Liver (tissue), 9 donors: ENCODE data around the gene TMEM132E. TPM values are rescaled to one million over a fixed set of nuclear protein-coding genes. Genes with fewer than 3 reads are reported as not detected.

Source experiments
- DNase-seq: peaks from one replicate; pipeline ENCODE4 v3.0.0-alpha.2; 2017; ENCODE audit warnings: low spot score
- H3K27ac ChIP-seq, 2 donors: one replicate each; pipeline ENCODE4 v1.7.0; 2013; ENCODE audit warnings: inconsistent platforms in 2 of 2, low read length in 2 of 2, control low read depth in 1 of 2, low read depth in 1 of 2, mild to moderate bottlenecking in 1 of 2
- H3K27me3 ChIP-seq, 4 donors: one replicate each; pipeline versions ENCODE4 v1.6.1 to v1.7.0; 2013; ENCODE audit warnings: low read length in 3 of 4, inconsistent platforms in 1 of 4, mild to moderate bottlenecking in 1 of 4, moderate library complexity in 1 of 4; ENCODE audit not compliant: control insufficient read depth in 4 of 4, insufficient read depth in 4 of 4
- H3K36me3 ChIP-seq, 4 donors: one replicate each; pipeline versions ENCODE4 v1.6.1 to v1.7.0; 2013; ENCODE audit warnings: low read length in 3 of 4, mild to moderate bottlenecking in 3 of 4, low read depth in 1 of 4, moderate library complexity in 1 of 4; ENCODE audit not compliant: control insufficient read depth in 4 of 4, insufficient read depth in 3 of 4
- H3K4me1 ChIP-seq, 4 donors: one replicate each; pipeline versions ENCODE4 v1.6.1 to v1.7.0; 2013; ENCODE audit warnings: low read length in 3 of 4, mild to moderate bottlenecking in 3 of 4, moderate library complexity in 1 of 4; ENCODE audit not compliant: control insufficient read depth in 4 of 4, insufficient read depth in 4 of 4
- H3K4me3 ChIP-seq, 3 donors: one replicate each; pipeline versions ENCODE4 v1.6.1 to v1.7.0; 2013; ENCODE audit warnings: low read length in 3 of 3, control low read depth in 1 of 3, low read depth in 1 of 3, mild to moderate bottlenecking in 1 of 3
- H3K9ac ChIP-seq, 2 donors: one replicate each; pipeline ENCODE4 v1.7.0; 2013; ENCODE audit warnings: low read length in 2 of 2, mild to moderate bottlenecking in 2 of 2, moderate library complexity in 2 of 2, control low read depth in 1 of 2, low read depth in 1 of 2
- H3K9me3 ChIP-seq, 4 donors: one replicate each; pipeline versions ENCODE4 v1.6.1 to v1.7.0; 2013; ENCODE audit warnings: low read length in 3 of 4; ENCODE audit not compliant: control insufficient read depth in 4 of 4
- CTCF ChIP-seq: fragments of 150-350 bp; IDR thresholded peaks from 2 replicates; pipeline ENCODE4 v1.5.1; 2017; ENCODE audit warnings: improper control_type of control experiment, low read depth, low read length; ENCODE audit not compliant: missing input control
- EGR1 ChIP-seq, 2 donors: IDR thresholded peaks; 2 replicates each; pipeline ENCODE4 v1.6.1; 2016 to 2018; ENCODE audit warnings: antibody characterized with exemption in 2 of 2, low read depth in 2 of 2
- FOXA1 ChIP-seq: IDR thresholded peaks from 2 replicates; pipeline ENCODE4 v1.6.1; 2016; ENCODE audit warnings: antibody characterized with exemption
- GABPA ChIP-seq, 2 donors: IDR thresholded peaks in 1 of 2; conservative IDR thresholded peaks in 1 of 2; 2 replicates each; pipeline ENCODE4 v1.6.1; 2016; ENCODE audit warnings: antibody characterized with exemption in 2 of 2, mild to moderate bottlenecking in 1 of 2, moderate library complexity in 1 of 2
- HNF4G ChIP-seq: IDR thresholded peaks from 2 replicates; pipeline ENCODE4 v1.6.1; 2016; ENCODE audit warnings: antibody characterized with exemption
- JUND ChIP-seq, 2 donors: IDR thresholded peaks; 2 replicates each; pipeline ENCODE4 v1.6.1; 2016; ENCODE audit warnings: antibody characterized with exemption in 2 of 2
- NR2F2 ChIP-seq: IDR thresholded peaks from 2 replicates; pipeline ENCODE4 v1.6.1; 2016; ENCODE audit warnings: antibody characterized with exemption
- RAD21 ChIP-seq, 2 donors: IDR thresholded peaks; 2 replicates each; pipeline ENCODE4 v1.6.1; 2016; ENCODE audit warnings: antibody characterized with exemption in 2 of 2, mild to moderate bottlenecking in 2 of 2
- SP1 ChIP-seq: IDR thresholded peaks from 2 replicates; pipeline ENCODE4 v1.6.1; 2018; ENCODE audit warnings: antibody characterized with exemption, mild to moderate bottlenecking
- ZBTB33 ChIP-seq: IDR thresholded peaks from 2 replicates; pipeline ENCODE4 v1.6.1; 2016; ENCODE audit warnings: antibody characterized with exemption
- WGBS: extraction: QIAGEN DNeasy Blood & Tissue Kit; methylation state at CpG from one replicate; pipeline ENCODE4 v1.1.7; 2013; 5-methylcytosine and 5-hydroxymethylcytosine counted together
- polyA plus RNA-seq, 2 donors: library from polyadenylated mRNA; stranded (reverse) in 1 of 2; unstranded in 1 of 2; fragments of 200-250 nt in 1 of 2; fragments of >200 nt in 1 of 2; fragmentation: Nextera tagmentation in 1 of 2; extraction: Ambion mirVana in 1 of 2; gene quantifications; one replicate each; pipeline versions ENCODE4 v1.2.1 to v1.2.3, GENCODE V29; 2013 to 2015
- total RNA-seq, 2 donors: library from RNA; depleted of rRNA; stranded (reverse); fragments of >200 nt; gene quantifications; one replicate each; pipeline ENCODE4 v1.2.3, GENCODE V29; 2014
- TF ChIP-seq, protein P1 (sequence below): IDR thresholded peaks from 2 replicates; pipeline ENCODE4 v1.6.1; 2016; ENCODE audit warnings: antibody characterized with exemption
- TF ChIP-seq, protein P2 (sequence below): IDR thresholded peaks from 2 replicates; pipeline ENCODE4 v1.6.1; 2016; ENCODE audit warnings: antibody characterized with exemption
- donor health status: healthy.
- donor health status: healthy.
- donor health status: healthy.
- donor health status: healthy.
- donor health status: healthy.

Gene TMEM132E
- total and polyA plus RNA-seq, 4 donors, result 0.25 to 1.2 (median 0.46) TPM; not detected in 1

- WGBS, result 66% methylated on average over 2 of the region's 2 CpGs
- TF ChIP-seq NR2F2, result no peak
- no peak for TF ChIP-seq RAD21 (IDR thresholded peaks at IDR 0.05)
- TF ChIP-seq FOXA1, result no peak
- TF ChIP-seq JUND (IDR thresholded peaks at IDR 0.05), result no peak
- no peak for TF ChIP-seq EGR1 (IDR thresholded peaks at IDR 0.05; ENCODE audit: low read depth in 2 of 2)
- Histone ChIP-seq H3K4me1 (no peaks in the 10 kb centered on the region), H3K36me3 (no peaks in the 10 kb centered on the region), H3K4me3 (no peak overlapping the region), H3K9ac (no peak overlapping the region), H3K9me3 (no peaks in the 10 kb centered on the region), H3K27me3 (peaks cover 0 to 2% (median 0%) of the 10 kb centered on the region in 4 donors), H3K27ac (no peak overlapping the region)
- DNase-seq, result peak; percentile 2
These were observed 96.2 kb downstream of the TMEM132E start for GRCh38 chr17:34675605-34676004.

DNA sequence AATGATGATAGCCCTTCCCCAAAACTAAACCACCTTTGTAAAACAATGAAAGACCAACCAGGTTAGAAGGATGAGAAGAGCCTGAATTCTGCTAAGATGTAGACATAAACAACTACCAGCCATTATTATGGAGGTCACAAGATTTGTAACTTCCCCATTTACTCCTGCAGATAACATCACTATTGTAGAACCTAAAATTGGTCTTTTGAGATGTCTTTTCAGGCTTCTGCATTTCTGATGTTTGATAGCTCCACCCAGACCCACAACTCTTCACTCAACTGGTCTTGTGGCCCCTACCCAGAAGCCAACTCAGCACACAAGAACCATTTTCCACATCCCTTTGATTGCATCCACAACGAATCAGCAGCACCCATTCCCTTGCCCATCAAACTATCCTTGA lies 100.8 kb downstream of the TMEM132E start:
- WGBS, result 50% methylated on average over 1 of the region's 1 CpG

GRCh38 chr17:34682305-34682704 lies 102.9 kb downstream of the TMEM132E start:
- no peak for DNase-seq
- no peak for TF ChIP-seq GABPA (IDR thresholded peaks at IDR 0.05 in 1 of 2, conservative IDR thresholded peaks at IDR 0.05 in 1 of 2)
- no peak for TF ChIP-seq SP1
- no peak for TF ChIP-seq HNF4G
- no peak for TF ChIP-seq CTCF
- no peak for TF ChIP-seq JUND (IDR thresholded peaks at IDR 0.05)
- TF ChIP-seq NR2F2, result no peak
- TF ChIP-seq, protein P1, sequence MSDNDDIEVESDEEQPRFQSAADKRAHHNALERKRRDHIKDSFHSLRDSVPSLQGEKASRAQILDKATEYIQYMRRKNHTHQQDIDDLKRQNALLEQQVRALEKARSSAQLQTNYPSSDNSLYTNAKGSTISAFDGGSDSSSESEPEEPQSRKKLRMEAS, result no peak
- TF ChIP-seq ZBTB33, result no peak
- TF ChIP-seq, protein P2, sequence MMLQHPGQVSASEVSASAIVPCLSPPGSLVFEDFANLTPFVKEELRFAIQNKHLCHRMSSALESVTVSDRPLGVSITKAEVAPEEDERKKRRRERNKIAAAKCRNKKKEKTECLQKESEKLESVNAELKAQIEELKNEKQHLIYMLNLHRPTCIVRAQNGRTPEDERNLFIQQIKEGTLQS, result no peak
- Histone ChIP-seq H3K27me3 (peaks cover 0 to 2% (median 0%) of the 10 kb centered on the region in 4 donors), H3K9me3 (no peaks in the 10 kb centered on the region), H3K36me3 (no peaks in the 10 kb centered on the region), H3K9ac (no peak overlapping the region), H3K4me3 (no peak overlapping the region), H3K4me1 (no peaks in the 10 kb centered on the region), H3K27ac (no peak overlapping the region)
- WGBS, result 74% methylated on average over 6 of the region's 6 CpGs

More for the DNA sequence above, 100.8 kb downstream of the TMEM132E start:
- peaks cover 0 to 2% (median 0%) of the 10 kb centered on the region in 4 donors for H3K27me3 ChIP-seq
- no peaks in the 10 kb centered on the region for H3K4me1 ChIP-seq
- no peak for DNase-seq
- H3K9me3 ChIP-seq, result no peaks in the 10 kb centered on the region
- H3K9ac ChIP-seq, result no peak overlapping the region
- no peak for TF ChIP-seq NR2F2
- H3K27ac ChIP-seq, result no peak overlapping the region
- H3K4me3 ChIP-seq, result no peak overlapping the region
- H3K36me3 ChIP-seq, result no peaks in the 10 kb centered on the region
